ENCODE results near the gene PSMG1. TPM values are rescaled to one million over a fixed set of nuclear protein-coding genes. Genes with fewer than 3 reads are reported as not detected.
"Not testable (repeated sequence)": the region's sequence is repeated elsewhere in the genome, so short reads cannot be mapped to it uniquely, and the experiment has no call there.

PSMG1 gene
- total RNA-seq, 1 donor from 2014 or later: 37.1 TPM

- Histone ChIP-seq H3K36me3 (ENCODE audit: control insufficient read depth, insufficient read depth, low read length) (no peaks in the 10 kb centered on the region), H3K27me3 (ENCODE audit: control insufficient read depth, insufficient read depth, low read length) (no peaks in the 10 kb centered on the region), H3K4me3 (ENCODE audit: low read depth, low read length) (no peak overlapping the region)
- DNase-seq (ENCODE audit: low read depth): no peak
- TF ChIP-seq CTCF (IDR thresholded peaks at IDR 0.05; ENCODE audit: insufficient read depth, low read length, poor library complexity, severe bottlenecking): no peak
Observed at GRCh38 chr21:39159342-39160063, 23.7 kb downstream of the PSMG1 start.

- H3K27me3 ChIP-seq (ENCODE audit: control insufficient read depth, insufficient read depth, low read length); H3K36me3 ChIP-seq (ENCODE audit: control insufficient read depth, insufficient read depth, low read length); H3K4me3 ChIP-seq (ENCODE audit: low read depth, low read length); DNase-seq (ENCODE audit: low read depth): not testable (repeated sequence)
Observed at GRCh38 chr21:39157241-39157640, 26.0 kb downstream of the PSMG1 start.

GRCh38 chr21:39156024-39156423, 27.2 kb downstream of the PSMG1 start:
- Histone ChIP-seq H3K4me3 (ENCODE audit: low read depth, low read length) (no peak overlapping the region), H3K36me3 (ENCODE audit: control insufficient read depth, insufficient read depth, low read length) (no peaks in the 10 kb centered on the region), H3K27me3 (ENCODE audit: control insufficient read depth, insufficient read depth, low read length) (no peaks in the 10 kb centered on the region)
- no peak for DNase-seq (ENCODE audit: low read depth)
- no peak for TF ChIP-seq CTCF (IDR thresholded peaks at IDR 0.05; ENCODE audit: insufficient read depth, low read length, poor library complexity, severe bottlenecking)

GRCh38 chr21:39155578-39155977, 27.7 kb downstream of the PSMG1 start:
- no peak for TF ChIP-seq CTCF (IDR thresholded peaks at IDR 0.05; ENCODE audit: insufficient read depth, low read length, poor library complexity, severe bottlenecking)
- no peak for DNase-seq (ENCODE audit: low read depth)
- Histone ChIP-seq H3K27me3 (ENCODE audit: control insufficient read depth, insufficient read depth, low read length) (no peaks in the 10 kb centered on the region), H3K4me3 (ENCODE audit: low read depth, low read length) (no peak overlapping the region), H3K36me3 (ENCODE audit: control insufficient read depth, insufficient read depth, low read length) (no peaks in the 10 kb centered on the region)

- TF ChIP-seq CTCF (IDR thresholded peaks at IDR 0.05; ENCODE audit: insufficient read depth, low read length, poor library complexity, severe bottlenecking): no peak
- Histone ChIP-seq H3K27me3 (ENCODE audit: control insufficient read depth, insufficient read depth, low read length) (no peaks in the 10 kb centered on the region), H3K4me3 (ENCODE audit: low read depth, low read length) (no peak overlapping the region), H3K36me3 (ENCODE audit: control insufficient read depth, insufficient read depth, low read length) (no peaks in the 10 kb centered on the region)
- DNase-seq (ENCODE audit: low read depth): no peak
Observed at GRCh38 chr21:39153842-39154241, 29.4 kb downstream of the PSMG1 start.

DNA sequence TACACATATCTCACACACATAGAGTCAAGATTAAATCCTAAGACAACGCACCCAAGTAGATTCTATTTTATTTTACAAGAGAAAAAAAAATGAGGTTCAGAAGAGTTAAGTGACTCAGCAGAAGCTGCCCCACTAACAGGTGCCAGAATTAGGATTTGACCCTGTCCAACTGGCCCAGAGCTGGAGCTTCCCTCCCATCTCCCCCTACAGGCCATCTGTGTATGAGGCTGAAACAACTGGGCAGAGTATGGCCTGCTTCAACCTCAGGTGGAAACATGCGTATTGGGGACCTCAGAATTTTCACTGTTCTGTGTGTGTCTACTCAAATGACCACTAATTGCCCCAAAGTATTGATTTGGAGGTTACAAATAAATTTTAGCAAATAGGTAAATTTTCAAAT, 29.9 kb downstream of the PSMG1 start:
- peak; percentile 45 for TF ChIP-seq CTCF (IDR thresholded peaks at IDR 0.05; ENCODE audit: insufficient read depth, low read length, poor library complexity, severe bottlenecking)
- H3K27me3 ChIP-seq (ENCODE audit: control insufficient read depth, insufficient read depth, low read length): no peaks in the 10 kb centered on the region
- no peak overlapping the region for H3K4me3 ChIP-seq (ENCODE audit: low read depth, low read length)
- H3K36me3 ChIP-seq (ENCODE audit: control insufficient read depth, insufficient read depth, low read length): no peaks in the 10 kb centered on the region
- DNase-seq (ENCODE audit: low read depth): no peak

Data from kidney epithelial cell (primary cell).